HFF-Myc (cell line): ENCODE results near the gene TCHP.

ENCODE experiments used
- DNase-seq: peaks from one replicate; pipeline ENCODE4 v3.0.0-alpha.2; 2011; ENCODE audit warnings: low read depth; ENCODE audit errors: extremely low read depth
- H3K4me3 ChIP-seq: replicated peaks from 2 replicates; pipeline ENCODE4 v1.5.1; 2011; ENCODE audit warnings: low read depth, mild to moderate bottlenecking, control low read depth, low read length
- CTCF ChIP-seq: IDR thresholded peaks from 2 replicates; pipeline ENCODE4 v1.5.1; 2012; ENCODE audit warnings: mild to moderate bottlenecking, low read depth, low read length, control low read depth; ENCODE audit errors: missing control alignments

TCHP gene

GRCh38 chr12:109912855-109913321 is 12.8 kb downstream of the TCHP start:
- no peak overlapping the region for H3K4me3 ChIP-seq
- DNase-seq, result no peak
- TF ChIP-seq CTCF, result no peak

DNA sequence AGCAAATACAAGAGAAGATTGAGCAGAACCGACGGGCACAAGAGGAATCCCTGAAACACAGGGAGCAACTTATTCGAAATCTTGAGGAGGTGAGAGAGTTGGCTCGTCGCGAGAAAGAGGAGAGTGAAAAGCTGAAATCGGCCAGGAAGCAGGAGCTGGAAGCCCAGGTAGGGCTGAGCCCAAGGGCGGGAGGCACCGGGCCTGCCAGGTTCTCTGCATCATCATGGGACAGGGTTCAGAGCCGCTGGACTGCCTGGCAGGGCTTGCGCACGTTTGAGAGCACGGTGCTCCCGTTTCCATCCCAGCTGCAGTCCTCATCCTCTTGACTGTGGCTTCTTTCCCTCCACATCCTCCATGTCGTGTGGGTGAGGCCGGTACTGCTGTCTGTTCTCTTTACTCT is 14.4 kb downstream of the TCHP start:
- DNase-seq, result no peak
- no peak overlapping the region for H3K4me3 ChIP-seq
- no peak for TF ChIP-seq CTCF

GRCh38 chr12:109915171-109916040 is 15.3 kb downstream of the TCHP start:
- DNase-seq, result no peak
- H3K4me3 ChIP-seq, result no peak overlapping the region
- no peak for TF ChIP-seq CTCF

- DNase-seq, result no peak
- TF ChIP-seq CTCF, result no peak
- H3K4me3 ChIP-seq, result no peak overlapping the region
Observed at GRCh38 chr12:109916045-109916444, 16.0 kb downstream of the TCHP start.

DNA sequence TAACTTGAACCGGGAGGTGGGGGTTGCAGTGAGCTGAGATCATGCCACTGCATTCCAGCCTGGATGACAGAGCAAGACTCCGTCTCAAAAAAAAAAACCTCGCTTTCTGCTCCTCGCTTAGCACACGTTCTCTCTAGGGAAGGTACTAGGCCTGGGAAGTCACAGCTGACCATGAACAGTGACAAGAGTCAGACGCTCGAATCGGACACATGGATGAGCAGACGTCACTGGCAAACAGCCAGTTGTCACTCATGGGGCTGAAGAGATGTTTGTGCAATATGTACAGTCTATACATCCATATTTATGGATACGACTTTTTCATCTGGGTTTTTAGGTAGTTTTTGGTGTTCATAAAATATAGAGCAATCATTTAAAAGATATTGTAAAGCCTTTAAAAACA is 19.4 kb downstream of the TCHP start:
- TF ChIP-seq CTCF, result no peak
- no peak for DNase-seq
- H3K4me3 ChIP-seq, result no peak overlapping the region

- no peak overlapping the region for H3K4me3 ChIP-seq
- TF ChIP-seq CTCF, result no peak
- no peak for DNase-seq
Observed at GRCh38 chr12:109920261-109920780, 20.2 kb downstream of the TCHP start.

- no peak for DNase-seq
- TF ChIP-seq CTCF, result no peak
- H3K4me3 ChIP-seq, result no peak overlapping the region
Observed at GRCh38 chr12:109921982-109922381, 21.9 kb downstream of the TCHP start.
